Trophoblast cell (in vitro differentiated cells and primary cell): ENCODE measurements around the gene DNMT3L.

Experiments
- DNase-seq, 2 donors: peaks; one replicate each; pipeline ENCODE4 v3.0.0-alpha.2; 2016
- H2AFZ ChIP-seq: 2 replicates; pipeline ENCODE4 v1.6.1; 2013; ENCODE audit warnings: low read length, moderate library complexity, mild to moderate bottlenecking; ENCODE audit not compliant: insufficient read depth, poor library complexity
- H2AK5ac ChIP-seq: 2 replicates; pipeline ENCODE4 v1.6.1; 2013; ENCODE audit warnings: mild to moderate bottlenecking, low read length
- H2BK120ac ChIP-seq: 2 replicates; pipeline ENCODE4 v1.6.1; 2013; ENCODE audit warnings: low read length, mild to moderate bottlenecking, moderate library complexity; ENCODE audit not compliant: insufficient read depth, poor library complexity
- H2BK12ac ChIP-seq: 2 replicates; pipeline ENCODE4 v1.6.1; 2013; ENCODE audit warnings: mild to moderate bottlenecking, low read length, moderate library complexity
- H2BK5ac ChIP-seq: 2 replicates; pipeline ENCODE4 v1.6.1; 2013; ENCODE audit warnings: low read length, low read depth, moderate library complexity, mild to moderate bottlenecking; ENCODE audit not compliant: poor library complexity
- H3K14ac ChIP-seq: 2 replicates; pipeline ENCODE4 v1.6.1; 2013; ENCODE audit warnings: mild to moderate bottlenecking, low read length
- H3K18ac ChIP-seq: 2 replicates; pipeline ENCODE4 v1.6.1; 2013; ENCODE audit warnings: mild to moderate bottlenecking, low read length
- H3K23ac ChIP-seq: 2 replicates; pipeline ENCODE4 v1.6.1; 2013; ENCODE audit warnings: low read length
- H3K27ac ChIP-seq: 2 replicates; pipeline ENCODE4 v1.5.1; 2013; ENCODE audit warnings: low read depth, mild to moderate bottlenecking, inconsistent platforms, low read length, moderate library complexity
- H3K27me3 ChIP-seq: 2 replicates; pipeline ENCODE4 v1.6.1; 2013; ENCODE audit warnings: inconsistent platforms, mild to moderate bottlenecking, low read length, moderate library complexity; ENCODE audit not compliant: insufficient read depth
- H3K36me3 ChIP-seq, 2 experiments: 1 replicate in 1 of 2; 2 replicates in 1 of 2; pipeline ENCODE4 v1.6.1; 2013; ENCODE audit warnings: low read length in 2 of 2, mild to moderate bottlenecking in 2 of 2, moderate library complexity in 1 of 2; ENCODE audit not compliant: insufficient read depth in 2 of 2, control insufficient read depth in 1 of 2
- H3K4ac ChIP-seq: 2 replicates; pipeline ENCODE4 v1.6.1; 2013; ENCODE audit warnings: low read depth, mild to moderate bottlenecking, low read length, moderate library complexity
- H3K4me1 ChIP-seq, 2 experiments: 1 replicate in 1 of 2; 2 replicates in 1 of 2; pipeline ENCODE4 v1.6.1; 2013; ENCODE audit warnings: low read length in 2 of 2, mild to moderate bottlenecking in 2 of 2, moderate library complexity in 1 of 2; ENCODE audit not compliant: insufficient read depth in 2 of 2, control insufficient read depth in 1 of 2
- H3K4me2 ChIP-seq: 2 replicates; pipeline ENCODE4 v1.6.1; 2013; ENCODE audit warnings: inconsistent platforms, mild to moderate bottlenecking, low read length, moderate library complexity
- H3K4me3 ChIP-seq: 2 replicates; pipeline ENCODE4 v1.5.1; 2013; ENCODE audit warnings: mild to moderate bottlenecking, low read depth, low read length, inconsistent platforms
- H3K79me1 ChIP-seq: one replicate; pipeline ENCODE4 v1.6.1; 2013; ENCODE audit warnings: low read length
- H3K79me2 ChIP-seq: 2 replicates; pipeline ENCODE4 v1.6.1; 2013; ENCODE audit warnings: low read length, mild to moderate bottlenecking; ENCODE audit not compliant: control insufficient read depth, insufficient read depth, poor library complexity
- H3K9ac ChIP-seq: 2 replicates; pipeline ENCODE4 v1.6.1; 2013; ENCODE audit warnings: mild to moderate bottlenecking, low read length
- H3K9me3 ChIP-seq: 2 replicates; pipeline ENCODE4 v1.6.1; 2013; ENCODE audit warnings: low read depth, mild to moderate bottlenecking, control low read depth, inconsistent platforms, low read length; ENCODE audit not compliant: insufficient read depth
- H4K12ac ChIP-seq: 2 replicates; pipeline ENCODE4 v1.6.1; 2013; ENCODE audit warnings: low read depth, mild to moderate bottlenecking, low read length, moderate library complexity
- H4K8ac ChIP-seq: 2 replicates; pipeline ENCODE4 v1.6.1; 2013; ENCODE audit warnings: low read depth, mild to moderate bottlenecking, low read length, moderate library complexity
- H4K91ac ChIP-seq: one replicate; pipeline ENCODE4 v1.6.1; 2013; ENCODE audit warnings: low read depth, mild to moderate bottlenecking, low read length, moderate library complexity
- WGBS: extraction: QIAGEN DNeasy Blood & Tissue Kit; methylation state at CpG from one replicate; pipeline ENCODE4 v1.1.7; 2013; ENCODE audit warnings: missing lambda C conversion rate; ENCODE audit not compliant: insufficient read length, insufficient coverage; ENCODE audit errors: extremely low coverage; 5-methylcytosine and 5-hydroxymethylcytosine counted together

Gene DNMT3L

GRCh38 chr21:44293551-44294231 lies 32.0 kb upstream of the DNMT3L start:
- no CpG with 5 or more reads among the region's 33 CpGs for WGBS
- H3K79me2 ChIP-seq: no peaks in the 10 kb centered on the region

GRCh38 chr21:44292812-44293195 lies 31.1 kb upstream of the DNMT3L start:
- no peaks in the 10 kb centered on the region for H3K79me2 ChIP-seq
- no peak overlapping the region for H3K4me2 ChIP-seq
- H3K4me3 ChIP-seq: no peak overlapping the region
- H3K14ac ChIP-seq: no peak overlapping the region
- no peak overlapping the region for H4K8ac ChIP-seq
- H3K79me1 ChIP-seq: no peaks in the 10 kb centered on the region
- H3K4me1 ChIP-seq: no peaks in the 10 kb centered on the region
- DNase-seq: no peak
- H2BK12ac ChIP-seq: no peak overlapping the region
- H2BK120ac ChIP-seq: no peak overlapping the region
- H3K27me3 ChIP-seq: no peaks in the 10 kb centered on the region
- H4K91ac ChIP-seq: no peak overlapping the region
- H3K9ac ChIP-seq: no peak overlapping the region
- H2AFZ ChIP-seq: no peak overlapping the region
- H3K9me3 ChIP-seq: no peaks in the 10 kb centered on the region
- WGBS: no CpG with 5 or more reads among the region's 15 CpGs
- no peak overlapping the region for H3K18ac ChIP-seq
- no peak overlapping the region for H4K12ac ChIP-seq
- H3K27ac ChIP-seq: no peak overlapping the region
- H3K36me3 ChIP-seq: no peaks in the 10 kb centered on the region
- H3K23ac ChIP-seq: no peak overlapping the region
- H2BK5ac ChIP-seq: no peak overlapping the region
- H3K4ac ChIP-seq: no peak overlapping the region
- no peak overlapping the region for H2AK5ac ChIP-seq

More at GRCh38 chr21:44293551-44294231, 32.0 kb upstream of the DNMT3L start:
- Histone ChIP-seq H4K91ac (no peak overlapping the region), H3K4me3 (no peak overlapping the region), H2BK5ac (no peak overlapping the region), H3K36me3 (no peaks in the 10 kb centered on the region), H2BK120ac (no peak overlapping the region), H3K27ac (no peak overlapping the region), H2BK12ac (no peak overlapping the region), H3K4ac (no peak overlapping the region), H3K27me3 (no peaks in the 10 kb centered on the region), H3K14ac (no peak overlapping the region), H3K18ac (no peak overlapping the region), H3K9ac (no peak overlapping the region), H3K9me3 (no peaks in the 10 kb centered on the region), H4K12ac (no peak overlapping the region), H3K79me1 (no peaks in the 10 kb centered on the region), H3K4me1 (no peaks in the 10 kb centered on the region), H3K4me2 (no peak overlapping the region), H3K23ac (no peak overlapping the region), H4K8ac (no peak overlapping the region), H2AK5ac (no peak overlapping the region), H2AFZ (no peak overlapping the region)
- DNase-seq: no peak

- no peaks in the 10 kb centered on the region for H3K36me3 ChIP-seq
These were observed 30.5 kb upstream of the DNMT3L start for GRCh38 chr21:44291936-44292811.

GRCh38 chr21:44291078-44291935 lies 29.6 kb upstream of the DNMT3L start:
- no CpG with 5 or more reads among the region's 33 CpGs for WGBS
- H3K18ac ChIP-seq: no peak overlapping the region
- no peak overlapping the region for H3K9ac ChIP-seq
- H3K79me1 ChIP-seq: no peaks in the 10 kb centered on the region
- no peak overlapping the region for H4K91ac ChIP-seq
- no peak overlapping the region for H2BK12ac ChIP-seq
- H3K4ac ChIP-seq: no peak overlapping the region
- no peak overlapping the region for H2BK120ac ChIP-seq
- no peak overlapping the region for H4K8ac ChIP-seq
- H3K4me2 ChIP-seq: no peak overlapping the region
- H2BK5ac ChIP-seq: no peak overlapping the region
- H3K79me2 ChIP-seq: no peaks in the 10 kb centered on the region
- no peak for DNase-seq
- H3K36me3 ChIP-seq: no peaks in the 10 kb centered on the region
- H3K4me1 ChIP-seq: no peaks in the 10 kb centered on the region
- no peak overlapping the region for H3K4me3 ChIP-seq
- H3K27me3 ChIP-seq: no peaks in the 10 kb centered on the region
- no peaks in the 10 kb centered on the region for H3K9me3 ChIP-seq
- no peak overlapping the region for H2AK5ac ChIP-seq
- no peak overlapping the region for H3K23ac ChIP-seq
- no peak overlapping the region for H3K27ac ChIP-seq
- H4K12ac ChIP-seq: no peak overlapping the region
- H3K14ac ChIP-seq: no peak overlapping the region
- H2AFZ ChIP-seq: no peak overlapping the region

More at GRCh38 chr21:44291936-44292811, 30.5 kb upstream of the DNMT3L start:
- Histone ChIP-seq H3K23ac (no peak overlapping the region), H3K4me3 (no peak overlapping the region), H2AFZ (no peak overlapping the region), H3K4me1 (no peaks in the 10 kb centered on the region), H3K9me3 (no peaks in the 10 kb centered on the region), H4K8ac (no peak overlapping the region), H3K79me2 (no peaks in the 10 kb centered on the region), H3K4me2 (no peak overlapping the region), H3K9ac (no peak overlapping the region), H2BK120ac (no peak overlapping the region), H2AK5ac (no peak overlapping the region), H3K27ac (no peak overlapping the region), H4K91ac (no peak overlapping the region), H4K12ac (no peak overlapping the region), H2BK5ac (no peak overlapping the region), H3K18ac (no peak overlapping the region), H3K79me1 (no peaks in the 10 kb centered on the region), H3K4ac (no peak overlapping the region), H3K27me3 (no peaks in the 10 kb centered on the region), H2BK12ac (no peak overlapping the region), H3K14ac (no peak overlapping the region)
- WGBS: no CpG with 5 or more reads among the region's 25 CpGs
- DNase-seq: no peak
